GM19240 (cell line): ENCODE measurements around the gene AKAIN1.

Experiments
- DNase-seq: peaks from one replicate; pipeline ENCODE4 v3.0.0; 2011; ENCODE audit warnings: low spot score; ENCODE audit not compliant: insufficient read length

Gene AKAIN1

GRCh38 chr18:5197032-5197434 lies at the start of gene AKAIN1:
TSS of gene AKAIN1 (minus strand) at chr18:5197257. CDS start at chr18:5197053, 204 bp downstream.
- DNase-seq = no peak

- no peak for DNase-seq
Measured at GRCh38 chr18:5244941-5245340, 47.9 kb upstream of the AKAIN1 start.

GRCh38 chr18:5239447-5239846 lies 42.4 kb upstream of the AKAIN1 start:
- no peak for DNase-seq

- no peak for DNase-seq
Measured at GRCh38 chr18:5238371-5238976, 41.4 kb upstream of the AKAIN1 start.

- DNase-seq = peak; percentile 45
Measured at GRCh38 chr18:5237723-5238370, 40.8 kb upstream of the AKAIN1 start.

- no peak for DNase-seq
Measured at GRCh38 chr18:5237083-5237722, 40.1 kb upstream of the AKAIN1 start.

- no peak for DNase-seq
Measured at GRCh38 chr18:5214583-5215351, 17.7 kb upstream of the AKAIN1 start.

- no peak for DNase-seq
Measured at GRCh38 chr18:5207471-5208150, 10.6 kb upstream of the AKAIN1 start.

- no peak for DNase-seq
Measured at GRCh38 chr18:5198311-5198710, 1.3 kb upstream of the AKAIN1 start.

GRCh38 chr18:5197461-5197860 lies 404 bp upstream of the AKAIN1 start:
- no peak for DNase-seq

- DNase-seq = no peak
Measured at GRCh38 chr18:5196253-5197031, 615 bp downstream of the AKAIN1 start.

- no peak for DNase-seq
Measured at GRCh38 chr18:5195656-5196055, 1.4 kb downstream of the AKAIN1 start.

- no peak for DNase-seq
Measured at GRCh38 chr18:5180254-5180653, 16.8 kb downstream of the AKAIN1 start.

GRCh38 chr18:5178519-5178918 lies 18.5 kb downstream of the AKAIN1 start:
- no peak for DNase-seq

- no peak for DNase-seq
Measured at GRCh38 chr18:5175378-5175777, 21.7 kb downstream of the AKAIN1 start.

- no peak for DNase-seq
Measured at GRCh38 chr18:5173646-5174045, 23.4 kb downstream of the AKAIN1 start.

- no peak for DNase-seq
Measured at GRCh38 chr18:5173236-5173635, 23.8 kb downstream of the AKAIN1 start.

GRCh38 chr18:5167831-5168230 lies 29.2 kb downstream of the AKAIN1 start:
- no peak for DNase-seq

- DNase-seq = no peak
Measured at GRCh38 chr18:5166606-5167280, 30.3 kb downstream of the AKAIN1 start.

- DNase-seq = no peak
Measured at GRCh38 chr18:5164903-5165302, 32.2 kb downstream of the AKAIN1 start.
